Ascending aorta (tissue), 2 donors: ENCODE results near the gene AQP12A. TPM values are rescaled to one million over a fixed set of nuclear protein-coding genes. Genes with fewer than 3 reads are reported as not detected.
A peak's percentile ranks its signal among the peaks of the same experiment; 100 is the strongest.
"Not testable (repeated sequence)": the region's sequence is repeated elsewhere in the genome, so short reads cannot be mapped to it uniquely, and the experiment has no call there.

Source experiments
- DNase-seq, 2 donors: peaks; one replicate each; pipeline ENCODE4 v3.0.0-alpha.2; 2019; ENCODE audit warnings: low spot score in 2 of 2
- H3K27ac ChIP-seq, 2 donors: fragments of 200-600 bp; sonication (generic); one replicate each; pipeline ENCODE4 v1.5.1; 2016 to 2017; ENCODE audit warnings: mild to moderate bottlenecking in 1 of 2
- H3K27me3 ChIP-seq: fragments of 200-600 bp; sonication (generic); one replicate; pipeline ENCODE4 v1.5.1; 2017
- H3K36me3 ChIP-seq, 2 donors: fragments of 200-600 bp; sonication (generic); one replicate each; pipeline ENCODE4 v1.5.1; 2016
- H3K4me1 ChIP-seq, 2 donors: fragments of 200-600 bp; sonication (generic); one replicate each; pipeline ENCODE4 v1.5.1; 2016 to 2017; ENCODE audit warnings: mild to moderate bottlenecking in 1 of 2
- H3K4me3 ChIP-seq, 2 donors: fragments of 200-600 bp; sonication (generic); one replicate each; pipeline ENCODE4 v1.5.1; 2016 to 2017; ENCODE audit warnings: mild to moderate bottlenecking in 1 of 2
- H3K9me3 ChIP-seq, 2 donors: fragments of 200-600 bp; sonication (generic); one replicate each; pipeline ENCODE4 v1.5.1; 2016
- CTCF ChIP-seq, 3 experiments: fragments of 200-600 bp in 2 of 3; fragments of 450-650 bp in 1 of 3; sonication (generic) in 2 of 3; IDR thresholded peaks; one replicate each; pipeline ENCODE4 v1.5.1; 2016 to 2019; ENCODE audit warnings: antibody characterized with exemption in 3 of 3, mild to moderate bottlenecking in 1 of 3, moderate library complexity in 1 of 3
- intact Hi-C: fragments of 100-400 bp; cut with DNase I; formaldehyde crosslinking; loops from one replicate; pipeline ENCODE4 v1.15.1; 2023
- total RNA-seq: library from RNA; depleted of rRNA; stranded (reverse); fragments of >200 nt; gene quantifications from one replicate; pipeline ENCODE4 v1.1.0, GENCODE V29; 2016

Gene AQP12A
- total RNA-seq, 1 donor from 2014 or later: not detected

DNA sequence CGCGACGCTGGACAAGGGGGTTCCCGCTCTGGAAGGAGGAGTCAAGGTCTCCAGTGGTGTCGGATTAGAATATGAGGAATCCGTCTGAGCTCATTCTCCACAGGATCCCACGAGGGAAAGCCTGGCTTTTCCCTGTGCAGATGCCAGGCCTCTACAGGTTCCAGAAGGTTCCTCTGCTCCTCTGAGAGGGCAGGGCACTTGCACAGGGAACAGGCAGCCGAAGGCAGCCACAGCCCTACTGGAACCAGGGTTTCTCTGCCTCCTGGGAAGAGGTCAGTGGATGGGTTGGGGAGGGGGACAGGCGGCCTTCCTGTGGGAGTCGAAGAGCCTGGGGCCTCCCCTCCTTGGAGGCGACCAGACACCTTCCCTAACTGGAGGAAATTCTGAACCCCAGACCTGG is 1.7 kb upstream of the AQP12A start:
- H3K4me1 ChIP-seq: no peaks in the 10 kb centered on the region
- H3K9me3 ChIP-seq: no peaks in the 10 kb centered on the region
- no peak overlapping the region for H3K27ac ChIP-seq
- no peaks in the 10 kb centered on the region for H3K27me3 ChIP-seq
- no peak overlapping the region for H3K4me3 ChIP-seq
- no peak for TF ChIP-seq CTCF (IDR thresholded peaks at IDR 0.05)
- no peaks in the 10 kb centered on the region for H3K36me3 ChIP-seq
- intact Hi-C loops: no loop called here
- DNase-seq: no peak

GRCh38 chr2:240690421-240691074 is 1.1 kb upstream of the AQP12A start:
- intact Hi-C loops, H3K27ac ChIP-seq, DNase-seq, H3K9me3 ChIP-seq, H3K36me3 ChIP-seq, H3K4me3 ChIP-seq, H3K4me1 ChIP-seq, H3K27me3 ChIP-seq: not testable (repeated sequence)

DNA sequence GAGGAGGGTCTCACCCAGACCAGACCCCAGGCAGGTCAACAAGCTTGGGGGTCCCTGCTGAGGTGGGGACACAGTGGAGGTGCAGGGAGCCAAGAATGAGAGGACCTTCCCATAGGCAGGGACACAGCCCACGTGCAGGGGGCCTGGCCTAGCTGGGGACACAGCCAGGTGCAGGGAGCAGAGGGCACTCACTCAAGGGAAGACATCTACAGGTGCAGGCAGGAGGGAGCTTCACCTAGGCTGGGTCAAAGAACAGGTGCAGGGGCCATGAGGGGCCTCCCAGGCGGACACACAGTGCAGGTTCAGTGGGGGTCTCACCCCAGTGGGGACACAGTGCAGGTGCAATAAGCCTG is 615 bp upstream of the AQP12A start:
- H3K36me3 ChIP-seq, intact Hi-C loops, H3K9me3 ChIP-seq, DNase-seq, H3K27ac ChIP-seq, H3K4me3 ChIP-seq, H3K4me1 ChIP-seq, H3K27me3 ChIP-seq: not testable (repeated sequence)

GRCh38 chr2:240692583-240693561 is 1.2 kb downstream of the AQP12A start:
- intact Hi-C loops, H3K4me1 ChIP-seq: not testable (repeated sequence)

GRCh38 chr2:240694304-240694703 is 2.6 kb downstream of the AQP12A start:
- H3K9me3 ChIP-seq, H3K27me3 ChIP-seq, H3K4me3 ChIP-seq, H3K4me1 ChIP-seq, intact Hi-C loops, DNase-seq, H3K36me3 ChIP-seq, H3K27ac ChIP-seq: not testable (repeated sequence)

More at GRCh38 chr2:240692583-240693561, 1.2 kb downstream of the AQP12A start:
- H3K27me3 ChIP-seq, H3K36me3 ChIP-seq, H3K27ac ChIP-seq, H3K4me3 ChIP-seq, H3K9me3 ChIP-seq, DNase-seq: not testable (repeated sequence)

- intact Hi-C loops, H3K4me3 ChIP-seq, H3K27ac ChIP-seq, H3K36me3 ChIP-seq, H3K27me3 ChIP-seq, H3K4me1 ChIP-seq, H3K9me3 ChIP-seq, DNase-seq: not testable (repeated sequence)
Observed at GRCh38 chr2:240695593-240695992, 3.9 kb downstream of the AQP12A start.

DNA sequence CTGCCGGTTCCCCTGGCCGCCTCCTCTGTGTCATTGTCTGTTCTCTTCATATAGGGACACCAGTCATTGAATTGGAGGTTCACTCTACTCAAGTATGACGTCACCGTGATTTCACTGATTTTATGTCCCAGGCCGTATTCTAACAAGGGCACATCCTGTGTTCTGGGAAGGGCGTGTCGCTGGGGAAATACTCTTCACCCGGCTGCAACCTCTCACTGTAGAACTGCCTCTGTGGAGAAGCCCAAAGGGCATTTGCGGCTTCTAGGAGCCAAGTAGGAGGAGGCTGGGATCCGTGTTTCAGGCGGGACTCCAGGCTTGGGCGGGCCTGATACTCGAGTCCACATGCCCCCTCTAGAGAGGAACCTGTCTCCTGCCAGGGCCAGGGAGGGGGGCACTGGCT is 4.8 kb downstream of the AQP12A start:
- H3K27me3 ChIP-seq, intact Hi-C loops, H3K4me3 ChIP-seq, H3K4me1 ChIP-seq, H3K27ac ChIP-seq, H3K9me3 ChIP-seq, H3K36me3 ChIP-seq: not testable (repeated sequence)
- peak in 1 of 2 donors; percentile 5 for DNase-seq

DNA sequence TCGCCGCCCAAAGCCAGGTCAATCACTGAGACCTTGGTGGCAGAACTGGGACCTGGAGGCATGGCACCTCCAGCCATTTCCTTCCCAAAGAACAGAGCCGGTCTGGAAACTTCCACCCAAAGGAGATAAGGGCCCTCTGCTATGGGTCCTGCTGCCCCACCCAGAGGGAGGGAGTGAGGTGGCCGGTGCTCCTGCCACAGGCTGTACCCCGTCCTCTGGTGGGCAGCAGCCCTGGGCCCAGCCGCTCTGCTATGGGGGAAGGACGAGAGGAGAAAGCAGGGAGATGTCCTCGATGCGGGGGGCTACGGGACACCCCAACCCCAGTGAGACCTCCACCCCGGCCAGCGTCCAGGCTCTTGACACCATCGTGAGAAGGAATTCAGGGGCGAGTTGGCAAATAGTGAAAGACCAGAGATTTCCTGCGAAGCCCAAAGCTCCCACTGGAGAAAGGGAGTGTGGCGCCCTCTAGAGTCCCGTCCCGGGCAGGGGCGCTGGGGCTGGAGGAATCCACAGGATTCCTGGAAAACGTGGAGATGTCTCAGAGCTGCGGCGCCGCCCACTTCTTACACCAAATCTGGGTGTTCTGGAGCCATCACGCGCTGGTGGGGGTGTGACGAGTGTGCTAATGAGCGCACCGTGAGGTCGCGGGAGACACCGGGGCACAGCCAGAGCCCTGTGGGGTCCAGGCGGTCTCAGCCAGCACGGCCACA is 7.3 kb downstream of the AQP12A start:
- H3K27me3 ChIP-seq, H3K4me1 ChIP-seq, H3K9me3 ChIP-seq, H3K36me3 ChIP-seq, H3K4me3 ChIP-seq, H3K27ac ChIP-seq, intact Hi-C loops, DNase-seq: not testable (repeated sequence)

DNA sequence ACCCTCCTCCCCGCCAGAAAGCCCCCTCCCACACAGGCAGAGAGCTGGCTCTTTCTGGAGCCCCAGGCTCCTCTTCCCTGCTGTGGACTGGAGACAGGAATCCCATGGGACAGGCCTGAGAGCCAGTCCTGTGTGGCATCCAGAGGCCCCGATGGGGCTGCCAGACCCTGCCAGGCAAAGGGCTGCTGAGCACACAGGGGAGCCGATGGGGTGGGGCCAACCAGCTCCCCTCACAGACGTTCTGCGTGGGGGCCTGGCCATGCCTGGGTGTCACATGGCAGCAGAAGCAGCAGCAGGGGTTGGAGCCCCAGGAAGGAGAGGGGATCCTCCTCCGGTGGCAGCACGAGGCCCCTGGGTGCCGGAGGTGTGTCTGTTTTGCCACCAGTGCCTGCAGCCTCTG is 8.2 kb downstream of the AQP12A start:
- H3K36me3 ChIP-seq, H3K4me3 ChIP-seq, intact Hi-C loops, H3K27ac ChIP-seq, H3K9me3 ChIP-seq, H3K27me3 ChIP-seq, H3K4me1 ChIP-seq, DNase-seq: not testable (repeated sequence)

- H3K4me3 ChIP-seq, H3K27me3 ChIP-seq, DNase-seq, H3K36me3 ChIP-seq, H3K9me3 ChIP-seq, H3K4me1 ChIP-seq, intact Hi-C loops, H3K27ac ChIP-seq: not testable (repeated sequence)
Observed at GRCh38 chr2:240700616-240701015, 8.9 kb downstream of the AQP12A start.
